Ishikawa (cell line): ENCODE data around the gene PODXL2.

Experiments used
- CEBPB ChIP-seq: IDR thresholded peaks from 2 replicates; pipeline ENCODE4 v1.6.1; 2012
- CREB1 ChIP-seq: IDR thresholded peaks from 2 replicates; pipeline ENCODE4 v1.6.1; 2012; ENCODE audit warnings: low read depth
- EGR1 ChIP-seq: IDR thresholded peaks from 2 replicates; pipeline ENCODE4 v1.6.1; 2012
- EP300 ChIP-seq: IDR thresholded peaks from 2 replicates; pipeline ENCODE4 v1.6.1; 2012; ENCODE audit warnings: borderline replicate concordance
- FOXM1 ChIP-seq: IDR thresholded peaks from 2 replicates; pipeline ENCODE4 v1.6.1; 2012; ENCODE audit warnings: low read depth, borderline replicate concordance
- NFIC ChIP-seq: IDR thresholded peaks from 2 replicates; pipeline ENCODE4 v1.6.1; 2012
- RAD21 ChIP-seq: IDR thresholded peaks from 2 replicates; pipeline ENCODE4 v1.6.1; 2012; ENCODE audit warnings: low read depth
- REST ChIP-seq: IDR thresholded peaks from 2 replicates; pipeline ENCODE4 v1.6.1; 2012; ENCODE audit warnings: low read depth, mild to moderate bottlenecking
- TAF1 ChIP-seq: IDR thresholded peaks from 2 replicates; pipeline ENCODE4 v1.6.1; 2012; ENCODE audit warnings: low read depth, mild to moderate bottlenecking
- TCF12 ChIP-seq: IDR thresholded peaks from 2 replicates; pipeline ENCODE4 v1.6.1; 2012; ENCODE audit warnings: low read depth
- TEAD4 ChIP-seq: IDR thresholded peaks from 2 replicates; pipeline ENCODE4 v1.6.1; 2012
- YY1 ChIP-seq: IDR thresholded peaks from 2 replicates; pipeline ENCODE4 v1.6.1; 2012; ENCODE audit warnings: low read depth
- ZBTB7A ChIP-seq: IDR thresholded peaks from 2 replicates; pipeline ENCODE4 v1.6.1; 2012; ENCODE audit warnings: low read depth
- TF ChIP-seq, protein P1 (sequence below): IDR thresholded peaks from 2 replicates; pipeline ENCODE4 v1.6.1; 2012
- TF ChIP-seq, protein P2 (sequence below): IDR thresholded peaks from 2 replicates; pipeline ENCODE4 v1.6.1; 2012

The PODXL2 gene

DNA sequence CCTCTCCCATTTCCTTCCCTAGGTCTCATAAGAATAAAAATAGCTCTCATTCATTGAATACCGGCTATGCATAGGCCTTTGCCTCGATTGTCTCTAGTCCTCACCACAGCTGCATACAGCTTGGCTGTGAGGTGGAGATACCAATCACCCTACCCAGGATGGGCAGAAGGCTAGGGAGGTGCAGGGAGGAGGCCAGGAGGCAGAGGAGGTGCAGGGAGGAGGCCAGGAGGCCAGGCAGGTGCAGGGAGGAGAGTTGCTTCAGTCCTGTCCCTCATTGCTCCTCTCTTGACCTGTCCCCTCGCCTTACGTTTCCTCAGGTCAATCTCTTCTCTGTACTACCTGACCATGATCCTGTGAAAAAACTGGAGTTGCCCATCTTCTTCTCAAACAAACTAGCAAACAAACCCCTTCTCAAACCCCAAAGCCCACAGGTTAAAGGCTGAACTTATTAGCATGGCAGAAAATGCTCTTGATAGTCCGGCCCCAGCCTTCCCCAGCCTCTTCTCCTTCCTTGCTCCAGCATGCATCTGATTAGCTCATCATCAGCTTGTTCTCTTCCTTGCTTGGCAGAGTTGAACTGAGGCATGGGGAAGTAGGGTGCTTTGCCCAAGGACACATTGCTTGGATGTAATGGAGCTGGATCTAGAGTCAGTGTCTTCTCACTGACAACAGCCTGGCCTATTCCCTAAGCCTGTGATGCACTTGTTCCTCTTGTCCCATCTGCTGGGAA lies 15.8 kb downstream of the PODXL2 start:
- no peak for TF ChIP-seq REST
- TF ChIP-seq TCF12, result no peak
- TF ChIP-seq EP300, result no peak
- TF ChIP-seq, protein P1, sequence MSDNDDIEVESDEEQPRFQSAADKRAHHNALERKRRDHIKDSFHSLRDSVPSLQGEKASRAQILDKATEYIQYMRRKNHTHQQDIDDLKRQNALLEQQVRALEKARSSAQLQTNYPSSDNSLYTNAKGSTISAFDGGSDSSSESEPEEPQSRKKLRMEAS, result no peak
- TF ChIP-seq NFIC, result no peak
- TF ChIP-seq RAD21, result no peak

DNA sequence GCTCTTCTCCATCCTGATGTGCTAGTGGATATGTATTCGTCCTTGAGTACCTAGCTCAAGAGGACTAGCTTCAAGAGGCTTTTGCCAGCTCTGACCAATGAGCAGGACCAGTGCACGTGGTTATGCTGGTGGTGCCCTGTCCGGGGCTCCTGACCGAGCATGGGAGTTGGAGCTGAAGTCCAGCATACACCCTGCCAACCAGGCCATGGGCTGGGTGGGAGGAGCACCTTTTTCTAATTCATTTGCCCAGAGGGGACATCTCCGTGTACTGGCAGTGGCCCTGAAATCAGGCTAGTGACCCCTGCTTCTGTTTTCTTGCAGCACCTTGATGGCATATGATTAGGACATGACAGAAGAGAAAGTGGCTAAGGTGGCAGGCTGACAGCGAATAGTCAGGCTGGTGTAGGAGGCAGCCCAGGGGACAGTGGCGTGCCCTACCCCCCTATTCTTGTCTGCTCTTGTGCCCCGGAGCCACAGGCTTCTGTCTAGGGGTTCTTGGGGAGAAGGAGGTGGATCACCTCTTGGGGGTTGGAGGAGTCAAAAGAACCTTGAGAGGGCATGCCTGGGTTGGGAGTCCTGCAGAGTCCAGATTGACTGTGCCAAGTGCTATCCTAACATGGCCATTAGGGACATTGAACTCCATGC lies 16.5 kb downstream of the PODXL2 start:
- TF ChIP-seq CREB1, result no peak
- no peak for TF ChIP-seq YY1
- TF ChIP-seq NFIC, result no peak
- no peak for TF ChIP-seq REST
- no peak for TF ChIP-seq CEBPB
- TF ChIP-seq EGR1, result no peak
- no peak for TF ChIP-seq EP300
- TF ChIP-seq ZBTB7A, result no peak
- TF ChIP-seq, protein P2, sequence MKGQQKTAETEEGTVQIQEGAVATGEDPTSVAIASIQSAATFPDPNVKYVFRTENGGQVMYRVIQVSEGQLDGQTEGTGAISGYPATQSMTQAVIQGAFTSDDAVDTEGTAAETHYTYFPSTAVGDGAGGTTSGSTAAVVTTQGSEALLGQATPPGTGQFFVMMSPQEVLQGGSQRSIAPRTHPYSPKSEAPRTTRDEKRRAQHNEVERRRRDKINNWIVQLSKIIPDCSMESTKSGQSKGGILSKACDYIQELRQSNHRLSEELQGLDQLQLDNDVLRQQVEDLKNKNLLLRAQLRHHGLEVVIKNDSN, result no peak
- TF ChIP-seq RAD21, result no peak
- no peak for TF ChIP-seq TAF1
- no peak for TF ChIP-seq TEAD4
- TF ChIP-seq TCF12, result no peak
- TF ChIP-seq FOXM1, result no peak
- TF ChIP-seq, protein P1, result no peak

GRCh38 chr3:127646501-127647046 lies 17.6 kb downstream of the PODXL2 start:
- TF ChIP-seq YY1 (no peak), CREB1 (no peak), TAF1 (no peak), RAD21 (no peak), NFIC (no peak), ZBTB7A (no peak), REST (no peak), TCF12 (no peak), CEBPB (no peak)
- TF ChIP-seq, protein P1, result no peak

GRCh38 chr3:127647166-127647844 lies 18.3 kb downstream of the PODXL2 start:
- TF ChIP-seq FOXM1 (no peak), CREB1 (no peak), EGR1 (no peak), REST (no peak)
